Activated CD8-positive, alpha-beta memory T cell treated with anti-CD3 and anti-CD28 coated beads for 48 hours (primary cell): Measurements from ENCODE around the gene PPP2R2C.

ENCODE experiments used
- DNase-seq, 3 experiments: peaks; one replicate each; pipeline ENCODE4 v3.0.0-alpha.2; 2020; ENCODE audit warnings: low read depth in 2 of 3, low spot score in 2 of 3

PPP2R2C gene

DNA sequence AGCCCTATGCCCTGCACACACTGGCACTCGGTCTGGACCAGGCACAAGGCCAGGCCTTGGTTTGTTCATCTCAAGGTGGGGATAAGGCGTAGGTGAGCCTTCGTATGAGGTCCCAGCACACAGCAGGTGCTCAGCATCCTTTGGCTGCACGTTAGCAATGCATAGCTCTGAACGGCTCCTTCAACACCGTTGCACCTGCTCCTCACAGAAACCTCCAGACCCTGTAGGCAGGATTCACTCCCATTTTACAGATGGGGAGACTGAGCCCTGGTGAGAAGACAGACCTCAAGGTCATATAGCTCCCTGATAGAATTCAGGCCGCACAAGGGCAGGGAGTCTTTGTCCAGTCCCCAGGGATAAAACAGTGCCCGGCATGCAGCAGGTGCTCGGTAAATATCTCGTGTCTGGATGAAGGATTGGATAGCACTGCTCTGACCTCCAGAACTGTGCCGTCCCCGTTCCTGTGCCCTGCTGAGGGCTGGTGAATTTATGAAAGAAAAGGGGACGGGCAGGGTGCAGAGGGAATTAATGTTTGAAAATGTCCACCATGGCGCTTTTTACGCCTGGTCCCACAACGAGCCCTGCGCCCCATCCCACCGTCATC lies 2.4 kb downstream of the PPP2R2C start:
- DNase-seq, result no peak

DNA sequence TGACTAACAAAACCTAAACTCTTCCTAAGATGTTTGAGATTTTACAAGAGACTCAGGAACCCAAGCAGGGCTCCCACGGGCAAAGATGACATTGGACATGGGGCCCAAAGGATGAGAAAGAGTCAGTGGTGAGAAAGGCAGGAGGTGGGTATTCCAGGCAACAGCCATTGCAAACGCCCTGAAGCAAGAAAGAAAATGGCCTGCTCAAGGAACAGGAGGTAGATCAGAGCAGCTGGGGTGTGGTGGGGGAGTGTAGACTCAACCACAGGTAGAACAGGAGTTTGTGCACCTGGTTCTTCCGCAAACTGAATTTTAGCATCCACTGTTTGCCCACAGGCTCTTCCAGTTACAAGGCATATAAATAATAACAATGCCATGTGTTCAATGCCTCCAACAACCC lies 3.3 kb downstream of the PPP2R2C start:
- DNase-seq, result no peak

DNA sequence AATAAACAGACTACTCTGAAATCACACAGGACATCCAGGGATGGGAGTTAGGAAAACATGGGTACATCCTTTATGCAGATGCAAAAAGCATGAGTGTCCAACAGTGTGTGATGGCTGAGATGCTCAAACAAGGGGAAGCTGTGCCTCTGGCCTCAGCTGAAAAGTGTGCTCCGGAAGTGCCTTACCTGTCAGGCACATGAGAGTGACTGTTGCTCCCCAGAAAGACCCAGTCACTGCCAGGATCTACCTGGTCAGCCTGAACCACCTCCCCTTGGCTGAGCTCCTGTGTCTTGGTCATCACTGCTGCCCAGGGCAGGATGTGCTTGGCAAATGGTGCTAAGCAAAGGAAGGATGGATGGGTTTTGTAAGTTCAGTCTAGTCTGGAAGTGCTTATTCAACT lies 4.0 kb downstream of the PPP2R2C start:
- no peak for DNase-seq

DNA sequence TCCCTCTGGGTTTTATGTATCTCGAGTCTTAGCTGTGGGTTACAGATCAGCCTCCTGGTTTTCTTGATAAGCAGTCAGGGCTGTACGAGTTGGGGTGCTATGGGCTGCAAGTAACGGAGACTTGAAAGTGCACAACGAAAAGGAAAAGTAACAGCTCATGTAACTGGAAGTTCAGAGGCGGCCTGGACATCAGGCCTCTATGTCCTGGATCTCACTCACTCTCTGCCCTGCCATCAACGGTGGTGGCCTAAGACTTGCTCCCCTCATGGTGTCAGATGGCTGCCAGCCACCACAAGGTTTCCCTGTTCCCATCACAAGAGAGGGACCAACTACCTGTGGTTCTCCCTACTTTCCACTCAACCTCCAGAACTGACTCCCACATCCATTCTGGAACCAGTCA lies 4.8 kb downstream of the PPP2R2C start:
- DNase-seq, result no peak

DNA sequence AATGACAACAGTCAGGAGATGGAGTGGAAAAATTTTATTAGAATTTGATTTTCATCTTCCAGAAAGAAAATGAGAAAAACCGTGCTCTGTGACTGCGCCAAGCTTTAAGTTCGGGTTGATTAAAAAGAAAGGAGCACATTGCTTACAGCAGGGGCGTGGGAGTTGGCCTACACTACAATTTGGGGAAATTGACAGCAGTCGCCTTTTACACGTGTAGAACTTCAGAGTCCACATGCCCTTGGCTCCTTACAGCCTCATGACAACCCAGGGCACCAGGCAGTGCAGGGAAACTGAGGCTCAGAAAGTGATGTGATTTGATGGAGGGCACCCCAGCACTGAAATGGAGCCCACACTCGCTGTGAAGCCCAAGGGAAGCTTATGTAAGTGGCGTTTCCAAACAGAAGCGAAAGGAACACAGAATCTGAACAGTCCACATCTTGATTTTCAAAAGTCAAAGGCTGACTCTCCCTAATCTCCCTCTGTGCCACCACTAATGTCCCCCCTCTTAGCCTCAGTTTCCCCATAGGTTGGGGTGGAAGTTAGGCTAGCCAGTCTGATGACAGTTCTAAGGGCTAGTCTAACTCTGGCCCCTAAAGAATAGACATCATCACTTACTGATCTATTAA lies 5.5 kb downstream of the PPP2R2C start:
- no peak for DNase-seq

DNA sequence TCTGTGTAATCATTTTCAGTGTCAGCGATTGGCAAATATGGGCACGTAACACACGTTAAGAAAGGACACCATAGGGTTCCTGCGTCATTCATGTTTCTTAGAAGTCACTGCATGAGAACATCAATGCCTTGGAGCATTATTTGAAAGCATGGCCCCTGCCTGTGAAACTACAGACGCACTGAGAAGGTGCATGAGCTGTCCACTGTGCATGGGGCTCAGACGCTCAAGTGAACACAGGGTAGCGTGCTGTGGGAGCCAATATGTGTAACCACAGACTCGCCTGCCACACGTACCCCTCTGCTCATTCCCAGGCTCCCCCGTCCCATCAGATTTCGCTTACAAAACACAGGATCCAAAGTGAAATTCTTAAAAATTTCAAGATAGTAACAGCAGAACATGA lies 6.5 kb downstream of the PPP2R2C start:
- no peak for DNase-seq

DNA sequence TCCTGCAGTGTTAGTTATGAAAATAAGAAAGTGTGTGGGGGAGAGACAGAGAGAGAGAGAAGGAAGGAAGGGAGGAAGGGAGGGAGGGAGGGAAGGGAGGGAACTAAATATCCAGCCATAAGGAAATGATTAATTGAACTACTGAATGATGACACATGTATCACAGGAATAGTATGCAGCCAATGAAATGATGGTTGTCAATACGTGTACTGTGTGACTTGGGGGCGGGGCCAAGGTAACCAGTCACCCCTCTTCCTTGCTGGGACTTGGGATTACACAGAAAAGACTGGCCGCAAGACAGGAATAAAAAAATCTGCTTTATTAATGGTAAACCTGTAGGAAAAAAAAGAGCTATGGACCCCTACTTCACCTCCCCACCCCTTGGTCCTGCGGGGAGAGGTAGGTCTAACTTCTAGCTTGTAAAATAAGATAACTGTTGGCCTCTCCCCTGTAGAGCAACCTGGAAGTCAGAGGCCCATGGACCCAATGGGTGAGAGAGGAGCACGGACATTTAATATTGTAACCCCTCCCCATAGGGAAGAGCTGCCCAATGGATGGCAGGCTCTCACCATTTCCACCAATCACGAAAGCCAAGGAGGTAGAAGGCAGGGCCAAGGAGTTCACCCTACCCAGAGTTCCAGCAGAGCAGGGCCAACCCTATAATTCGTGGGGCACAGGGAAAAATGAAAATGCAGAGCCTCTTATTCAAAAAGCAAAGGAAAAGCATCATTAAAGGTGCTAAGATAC lies 7.4 kb downstream of the PPP2R2C start:
- no peak for DNase-seq

DNA sequence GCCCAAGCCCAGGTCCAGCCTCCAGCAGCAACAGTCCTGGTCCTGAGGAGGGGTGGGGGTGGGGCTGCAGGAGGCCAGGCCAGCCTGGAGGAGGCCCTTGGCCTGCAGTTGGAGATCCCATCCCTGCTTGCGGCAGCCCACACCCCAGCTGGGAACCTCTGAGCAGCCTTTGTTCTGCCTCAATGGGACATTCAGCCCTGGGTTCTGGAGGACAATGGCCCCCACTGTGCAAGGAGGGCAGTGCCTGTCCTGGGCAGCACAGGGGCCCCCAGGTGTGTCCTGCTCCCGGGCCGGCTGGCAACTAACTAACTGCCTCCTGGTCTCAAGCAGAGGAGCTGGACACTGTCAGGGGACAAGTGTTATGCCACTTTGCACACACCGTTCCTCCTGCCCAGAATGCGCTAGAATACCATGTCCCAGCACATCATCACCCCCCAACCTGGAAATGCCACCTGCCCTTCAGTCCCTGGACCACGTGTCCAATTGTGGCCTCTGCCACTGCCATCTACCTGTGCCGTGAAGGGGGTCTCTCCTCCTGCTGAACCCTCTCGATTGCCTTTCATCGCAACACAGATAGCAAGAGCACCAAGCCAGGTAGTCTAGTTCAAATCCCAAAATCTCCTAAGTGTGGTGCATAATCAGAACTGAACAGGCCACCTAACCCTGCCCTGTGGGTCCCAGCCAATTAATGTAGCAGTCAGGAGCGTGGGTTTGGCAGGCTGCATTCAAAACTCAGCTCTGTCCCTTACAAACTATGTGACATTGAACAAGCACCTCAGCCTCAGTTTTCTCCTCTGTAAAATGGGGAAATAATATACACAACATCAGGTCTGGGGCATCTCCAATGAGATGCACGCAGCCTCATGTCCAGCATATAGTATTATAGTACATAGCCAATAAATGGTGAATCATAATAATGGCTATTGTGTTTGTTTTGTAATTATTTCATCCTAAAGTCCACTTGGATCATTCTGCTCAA lies 8.8 kb downstream of the PPP2R2C start:
- no peak for DNase-seq

DNA sequence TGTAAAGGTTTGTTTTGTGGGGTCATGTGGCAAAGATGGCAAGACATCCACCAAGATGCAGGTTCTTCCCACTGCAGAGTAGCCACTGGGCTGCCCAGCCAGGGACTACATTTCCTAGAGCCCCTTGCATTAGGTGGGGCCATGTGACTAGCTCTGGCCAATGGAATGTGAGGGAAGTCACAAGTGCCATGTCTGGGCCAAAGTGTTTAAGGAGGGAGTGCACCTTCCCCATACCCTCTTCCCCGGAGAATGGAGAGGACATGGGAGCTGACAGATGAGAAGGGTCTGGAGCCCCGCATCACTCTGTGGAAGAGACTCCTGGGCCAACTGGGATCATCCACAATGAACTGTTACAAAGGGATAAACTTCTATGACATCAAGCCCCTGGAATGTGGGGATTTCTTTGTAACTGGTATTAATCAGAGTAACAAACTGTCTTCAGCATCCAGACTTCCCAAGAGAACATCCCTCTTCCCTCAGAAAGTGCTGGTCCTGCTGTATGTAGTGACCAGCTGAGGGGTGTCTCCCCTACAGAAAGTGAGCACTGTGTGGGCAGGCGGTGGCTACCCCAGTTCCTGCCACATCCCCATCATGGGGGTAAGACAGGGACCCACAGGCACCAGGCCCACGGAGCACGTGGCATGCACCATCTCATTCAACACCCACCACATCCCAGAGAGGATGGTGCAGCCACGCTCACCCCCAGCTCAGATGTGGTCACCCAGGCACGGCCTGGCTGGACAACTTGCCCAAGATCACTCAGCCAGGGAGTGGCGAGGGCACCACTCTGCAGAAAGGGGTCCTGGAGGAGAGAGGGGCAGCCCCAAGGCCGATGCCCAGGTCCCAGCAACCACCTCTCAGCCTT lies 10.9 kb downstream of the PPP2R2C start:
- no peak for DNase-seq

DNA sequence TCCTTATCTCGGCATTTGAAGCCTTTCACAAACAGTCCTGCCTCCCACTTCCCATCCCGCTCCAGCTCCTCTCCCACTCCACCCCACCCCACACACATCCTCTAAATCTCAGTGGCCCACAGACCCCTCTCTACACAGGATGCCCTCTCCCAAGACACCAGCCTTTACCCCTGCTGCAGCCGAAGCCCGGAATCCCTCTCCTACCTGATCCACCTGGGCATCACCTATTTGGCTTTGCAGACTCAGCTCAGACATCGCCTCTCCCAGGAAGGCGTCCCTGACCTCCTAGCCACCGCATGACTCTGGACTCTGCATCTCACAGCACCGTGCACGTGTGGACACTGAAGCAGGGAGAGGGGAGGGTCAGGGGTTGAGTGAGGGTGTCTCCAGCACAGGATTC lies 11.5 kb downstream of the PPP2R2C start:
- DNase-seq, result no peak

DNA sequence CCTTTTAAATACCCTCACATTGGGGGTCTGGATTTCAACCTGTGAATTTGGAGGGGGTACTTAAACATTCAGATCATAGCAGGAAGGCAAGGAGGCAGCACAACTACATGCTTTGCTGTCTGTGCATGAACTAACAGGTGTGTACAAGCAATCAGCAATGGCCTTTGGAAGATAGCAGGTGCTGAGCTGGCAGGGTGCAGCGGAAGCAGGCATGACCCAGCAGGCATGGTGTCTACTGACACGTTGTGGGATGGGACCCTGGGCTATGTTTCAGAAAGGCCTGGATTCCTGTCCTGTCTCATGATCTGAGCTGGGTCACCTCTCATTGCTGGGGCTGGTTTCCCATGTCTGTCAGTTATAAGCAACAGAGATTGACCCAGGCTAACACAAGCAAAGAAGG lies 13.9 kb downstream of the PPP2R2C start:
- DNase-seq, result no peak

DNA sequence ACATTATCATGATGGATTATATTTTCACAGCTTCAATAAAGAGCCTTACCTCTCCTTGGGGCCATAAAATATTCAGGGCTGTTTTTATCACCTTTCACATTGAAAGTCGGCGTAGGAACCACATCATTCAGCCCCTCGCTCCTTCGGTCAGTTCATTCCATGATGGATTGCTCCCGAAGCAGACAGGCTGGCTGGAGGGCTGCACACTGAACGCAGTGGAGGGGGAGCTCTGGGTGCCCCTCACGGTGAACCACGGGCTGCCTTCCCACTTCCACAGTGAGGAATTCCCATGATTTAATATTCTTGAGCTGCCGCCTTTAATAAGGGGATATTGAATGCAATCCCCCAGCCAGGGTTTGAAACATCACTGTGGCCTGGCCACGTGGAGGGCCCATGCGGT lies 16.0 kb downstream of the PPP2R2C start:
- no peak for DNase-seq

DNA sequence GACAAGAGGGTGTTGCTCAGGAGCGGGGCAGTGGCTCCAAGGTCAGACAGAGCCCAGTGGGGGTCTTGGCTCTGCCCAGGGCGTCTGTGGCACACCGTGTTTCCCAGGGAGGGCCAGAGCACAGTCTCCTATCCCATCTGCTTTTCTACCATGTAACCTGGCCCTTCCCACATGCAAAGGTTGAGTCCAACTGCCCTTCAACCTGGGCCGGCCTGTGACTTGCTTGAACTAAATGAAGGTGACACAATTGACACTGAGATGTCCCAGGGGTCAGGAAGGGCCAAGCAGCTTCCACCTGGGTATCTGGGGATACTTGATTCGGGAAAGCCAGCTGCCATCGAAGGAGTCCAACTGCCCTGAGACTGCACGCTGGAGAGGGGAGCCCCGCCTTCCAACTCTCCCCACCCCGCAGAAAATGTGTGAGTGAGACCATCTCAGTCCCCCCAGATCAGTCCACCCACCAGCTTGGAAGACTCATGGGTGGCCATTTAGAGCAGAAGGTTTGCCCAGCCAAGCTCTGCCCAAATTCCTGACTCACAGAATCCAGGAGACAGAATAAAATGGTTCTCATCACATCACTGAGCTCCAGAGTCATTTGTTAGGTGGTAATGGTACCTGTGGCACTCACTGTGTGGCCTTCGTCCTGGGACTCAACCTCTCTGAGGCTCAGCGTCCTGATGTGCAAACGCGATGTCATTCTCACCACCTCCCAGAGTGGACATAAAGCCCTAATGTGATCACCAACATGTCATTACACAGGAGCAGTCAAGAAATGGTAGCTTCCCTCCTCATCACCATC lies 18.1 kb downstream of the PPP2R2C start:
- DNase-seq, result no peak

DNA sequence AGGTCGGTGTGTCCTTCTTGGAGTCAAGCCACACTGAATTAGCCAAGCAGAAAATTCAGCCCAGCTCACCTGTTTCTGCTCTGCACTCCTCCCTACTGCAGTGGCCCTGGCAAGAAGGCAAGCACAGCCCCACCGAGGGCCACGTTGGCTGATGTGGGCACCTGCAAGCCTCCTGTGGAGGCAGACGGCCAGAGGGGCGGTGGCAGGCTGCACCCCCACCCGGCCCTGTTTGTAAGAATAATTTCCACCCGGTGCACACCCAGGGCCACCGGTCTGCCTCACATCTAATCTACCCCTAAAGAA lies 18.8 kb downstream of the PPP2R2C start:
- DNase-seq, result no peak

DNA sequence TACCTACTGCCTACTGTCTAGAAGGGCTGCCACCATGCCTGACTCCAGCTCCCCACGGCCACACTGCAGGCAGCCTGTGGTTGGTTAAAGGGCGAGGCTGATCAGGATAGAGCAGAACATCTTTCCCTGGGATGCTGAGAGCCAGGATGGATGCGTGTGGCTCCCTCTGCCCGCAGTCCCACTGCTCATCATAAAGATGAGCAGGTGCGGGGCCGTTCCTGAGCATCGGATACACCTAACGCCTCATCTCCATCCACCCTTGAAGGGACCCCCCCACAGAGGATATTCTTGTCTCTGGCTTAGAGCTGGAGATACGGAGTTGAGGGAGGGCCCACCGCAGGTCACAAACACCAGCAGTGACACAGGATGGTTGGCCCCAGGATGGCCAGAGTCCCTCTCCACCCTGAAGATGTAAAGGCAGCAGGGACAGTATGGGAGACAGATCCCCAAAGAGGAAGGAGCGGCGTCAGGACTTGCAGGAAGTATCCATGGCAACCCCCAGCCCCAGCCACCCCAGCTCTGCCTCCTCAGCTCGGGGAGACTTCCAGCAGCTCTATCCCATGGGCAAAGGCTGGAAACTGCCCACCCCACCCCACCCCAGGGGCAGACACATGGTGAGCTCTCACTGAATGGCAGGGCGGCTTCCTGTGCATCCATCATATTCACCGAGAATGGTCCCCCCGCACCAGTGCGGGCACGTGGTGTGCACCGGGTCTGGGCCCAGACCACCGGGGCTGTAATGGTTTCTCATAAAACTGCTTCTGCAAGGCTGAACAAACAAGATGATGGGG lies 19.3 kb downstream of the PPP2R2C start:
- DNase-seq, result no peak

DNA sequence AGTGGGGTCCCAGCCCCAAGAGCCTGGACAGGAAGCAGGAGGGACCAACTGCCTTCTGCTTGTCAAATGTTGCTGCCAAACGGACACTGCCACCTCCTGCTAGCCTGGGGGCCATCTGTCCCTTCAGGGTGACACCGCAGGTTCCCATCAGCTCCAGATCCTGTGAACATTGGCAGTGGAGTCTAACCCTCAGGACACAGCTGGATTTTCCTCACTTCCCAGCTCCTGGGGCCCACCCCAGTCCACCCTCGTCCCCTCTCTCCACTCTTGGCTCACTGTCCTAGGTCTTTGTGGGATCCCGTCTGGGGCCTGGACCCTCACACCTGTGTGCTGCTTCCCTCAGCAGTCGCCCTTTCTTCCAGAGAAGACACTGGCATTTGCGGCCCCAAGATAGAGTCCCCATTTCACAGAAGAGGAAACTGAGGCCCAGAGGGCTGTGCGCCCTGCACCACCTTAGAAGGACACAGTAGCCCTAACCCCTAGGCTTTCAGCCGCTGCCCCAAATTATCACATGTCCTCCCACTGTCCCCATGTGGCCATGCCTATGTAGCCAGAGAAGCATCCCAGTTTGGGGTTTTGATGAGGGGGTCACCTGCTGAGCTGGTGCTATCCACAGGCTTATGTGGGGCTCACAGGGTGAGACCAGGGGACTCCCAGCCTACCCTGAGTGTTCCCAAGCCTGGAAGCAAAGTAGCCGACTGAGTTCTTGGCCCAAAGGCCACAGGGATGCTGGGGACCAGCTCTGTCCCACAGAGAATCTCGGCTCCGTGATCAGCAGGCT lies 20.1 kb downstream of the PPP2R2C start:
- no peak for DNase-seq

DNA sequence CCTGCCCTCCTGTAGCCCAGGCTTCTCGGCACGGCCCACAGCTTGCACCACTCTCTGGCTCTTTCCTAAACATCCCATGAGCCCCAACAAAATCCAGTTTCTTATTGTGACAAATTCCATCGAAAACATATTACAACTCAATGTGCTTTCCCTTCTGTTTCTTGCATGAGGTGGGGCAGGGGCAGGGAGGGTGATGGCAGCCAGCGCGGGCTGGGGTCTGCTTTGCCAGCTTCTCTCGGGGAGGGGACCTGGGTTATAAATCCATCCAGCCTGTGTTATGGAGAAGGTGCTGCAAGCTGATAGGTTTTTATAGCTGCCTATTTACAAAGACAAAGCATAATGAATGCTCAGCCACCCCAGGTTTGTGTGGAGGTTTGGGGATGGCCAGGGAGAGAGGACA lies 21.1 kb downstream of the PPP2R2C start:
- DNase-seq, result no peak

DNA sequence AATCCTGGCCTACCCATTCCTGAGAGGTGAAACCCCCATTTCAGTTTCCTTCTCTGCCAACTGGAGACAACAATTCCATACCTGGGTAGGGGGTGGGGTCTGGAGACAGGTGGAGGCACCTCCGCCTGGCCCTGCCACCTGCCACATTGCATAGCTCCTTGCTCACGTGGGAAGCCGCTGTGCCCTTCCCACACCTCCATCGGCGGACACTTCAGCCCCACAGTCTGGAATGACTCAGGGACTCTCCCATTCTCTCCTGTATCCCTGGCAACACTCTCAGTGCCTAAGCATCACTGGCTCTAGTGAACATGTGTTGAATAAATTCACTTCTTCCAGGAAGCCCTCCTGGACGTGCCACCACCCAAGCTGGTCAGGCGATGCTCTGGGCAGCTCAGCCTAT lies 21.7 kb downstream of the PPP2R2C start:
- no peak for DNase-seq
